Measurements from ENCODE around the gene ARHGEF3.

ARHGEF3 gene

DNA sequence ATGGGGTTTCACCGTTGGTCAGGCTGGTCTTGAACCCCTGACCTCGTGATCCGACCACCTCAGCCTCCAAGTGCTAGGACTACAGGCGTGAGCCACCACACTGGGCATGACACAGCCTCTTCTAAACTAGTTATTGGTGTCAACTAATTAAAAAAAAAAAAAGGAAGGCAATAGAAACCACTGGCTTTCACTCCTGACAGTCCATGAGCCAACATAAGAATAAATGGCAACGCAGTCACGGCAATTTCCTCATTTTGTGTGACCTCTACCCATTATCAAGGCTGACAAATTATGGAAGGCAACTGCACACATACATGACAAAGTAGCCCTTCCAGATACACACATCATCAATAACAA lies 5.9 kb downstream of the ARHGEF3 start:
- Histone ChIP-seq H2AFZ (ENCODE audit: low read length) (no peak overlapping the region), H3K4me2 (ENCODE audit: low read depth, low read length) (no peak overlapping the region), H4K20me1 (ENCODE audit: insufficient read depth, low read length) (no peaks in the 10 kb centered on the region), H3K9me2 (replicated peaks; ENCODE audit: insufficient read depth, low read length) (no peaks in the 10 kb centered on the region), H3K9ac (ENCODE audit: low read length) (no peak overlapping the region), H3K27me3 (replicated peaks; ENCODE audit: insufficient read depth, low read length) (no peaks in the 10 kb centered on the region), H3K79me2 (ENCODE audit: low read length) (peaks cover 15% of the 10 kb centered on the region; the same call in 1 of the 2 replicates), H3K27ac (ENCODE audit: low read length) (no peak overlapping the region), H3K36me3 (replicated peaks; ENCODE audit: insufficient read depth, low read length) (no peaks in the 10 kb centered on the region), H3K9me3 (replicated peaks; ENCODE audit: insufficient read depth, low read length) (no peaks in the 10 kb centered on the region), H3F3A (ENCODE audit: insufficient read depth, low read length) (peaks cover 14% of the 10 kb centered on the region), H3K4me3 (ENCODE audit: low read length) (no peak overlapping the region), H3K4me1 (ENCODE audit: low read length) (peaks cover 22% of the 10 kb centered on the region)
- no peak for TF ChIP-seq EZH2phosphoT487 (IDR thresholded peaks at IDR 0.05; ENCODE audit: low read length)
- TF ChIP-seq, protein P1, sequence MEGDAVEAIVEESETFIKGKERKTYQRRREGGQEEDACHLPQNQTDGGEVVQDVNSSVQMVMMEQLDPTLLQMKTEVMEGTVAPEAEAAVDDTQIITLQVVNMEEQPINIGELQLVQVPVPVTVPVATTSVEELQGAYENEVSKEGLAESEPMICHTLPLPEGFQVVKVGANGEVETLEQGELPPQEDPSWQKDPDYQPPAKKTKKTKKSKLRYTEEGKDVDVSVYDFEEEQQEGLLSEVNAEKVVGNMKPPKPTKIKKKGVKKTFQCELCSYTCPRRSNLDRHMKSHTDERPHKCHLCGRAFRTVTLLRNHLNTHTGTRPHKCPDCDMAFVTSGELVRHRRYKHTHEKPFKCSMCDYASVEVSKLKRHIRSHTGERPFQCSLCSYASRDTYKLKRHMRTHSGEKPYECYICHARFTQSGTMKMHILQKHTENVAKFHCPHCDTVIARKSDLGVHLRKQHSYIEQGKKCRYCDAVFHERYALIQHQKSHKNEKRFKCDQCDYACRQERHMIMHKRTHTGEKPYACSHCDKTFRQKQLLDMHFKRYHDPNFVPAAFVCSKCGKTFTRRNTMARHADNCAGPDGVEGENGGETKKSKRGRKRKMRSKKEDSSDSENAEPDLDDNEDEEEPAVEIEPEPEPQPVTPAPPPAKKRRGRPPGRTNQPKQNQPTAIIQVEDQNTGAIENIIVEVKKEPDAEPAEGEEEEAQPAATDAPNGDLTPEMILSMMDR (IDR thresholded peaks at IDR 0.05; ENCODE audit: low read length), result no peak
- no peak for DNase-seq

DNA sequence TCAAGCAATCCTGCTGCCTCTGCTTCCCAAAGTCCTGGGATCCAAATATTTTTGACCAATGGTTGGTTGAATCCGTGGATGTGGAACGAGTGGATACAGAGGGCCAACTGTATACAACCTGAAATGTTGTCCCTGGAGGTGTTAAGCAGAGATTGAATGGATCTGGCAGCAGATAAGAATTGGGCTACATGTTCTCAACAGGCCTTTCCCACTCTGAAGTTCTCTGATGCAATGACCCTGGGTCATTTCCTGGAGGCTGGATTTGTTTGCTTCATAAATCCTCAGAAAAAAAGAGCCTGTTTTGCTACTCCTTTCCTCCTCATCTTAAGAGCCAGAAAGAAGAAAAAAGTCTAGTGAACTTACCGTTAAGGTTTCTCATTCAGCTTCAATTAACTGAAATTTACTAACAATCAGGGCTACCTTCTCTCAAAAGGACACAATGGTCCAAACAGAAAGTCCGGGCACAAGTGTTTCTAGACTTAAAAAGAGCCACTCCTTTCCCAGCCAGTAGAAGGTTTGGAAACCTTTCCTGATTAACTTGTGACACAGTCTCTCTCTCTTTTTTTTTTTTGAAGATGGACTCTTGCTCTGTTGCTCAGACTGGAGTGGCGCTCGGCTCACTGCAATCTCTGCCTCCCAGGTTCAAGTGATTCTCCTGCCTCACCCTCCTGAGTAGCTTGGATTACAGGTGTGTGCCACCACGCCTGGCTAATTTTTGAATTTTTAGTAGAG lies 6.5 kb downstream of the ARHGEF3 start:
- Histone ChIP-seq H3K27me3 (replicated peaks; ENCODE audit: insufficient read depth, low read length) (no peaks in the 10 kb centered on the region), H3K4me1 (ENCODE audit: low read length) (peaks cover 16% of the 10 kb centered on the region)

GRCh38 chr3:56792193-56792592 lies 9.6 kb downstream of the ARHGEF3 start:
- Histone ChIP-seq H3F3A (ENCODE audit: insufficient read depth, low read length) (no peaks in the 10 kb centered on the region), H3K36me3 (replicated peaks; ENCODE audit: insufficient read depth, low read length) (no peaks in the 10 kb centered on the region), H3K9me3 (replicated peaks; ENCODE audit: insufficient read depth, low read length) (no peaks in the 10 kb centered on the region), H2AFZ (ENCODE audit: low read length) (no peak overlapping the region), H4K20me1 (ENCODE audit: insufficient read depth, low read length) (no peaks in the 10 kb centered on the region), H3K4me2 (ENCODE audit: low read depth, low read length) (no peak overlapping the region), H3K9ac (ENCODE audit: low read length) (no peak overlapping the region), H3K27me3 (replicated peaks; ENCODE audit: insufficient read depth, low read length) (no peaks in the 10 kb centered on the region), H3K4me1 (ENCODE audit: low read length) (no peaks in the 10 kb centered on the region), H3K4me3 (ENCODE audit: low read length) (no peak overlapping the region), H3K9me2 (replicated peaks; ENCODE audit: insufficient read depth, low read length) (no peaks in the 10 kb centered on the region), H3K27ac (ENCODE audit: low read length) (no peak overlapping the region), H3K79me2 (ENCODE audit: low read length) (peaks cover 6% of the 10 kb centered on the region; the same call in 1 of the 2 replicates)
- TF ChIP-seq EZH2phosphoT487 (IDR thresholded peaks at IDR 0.05; ENCODE audit: low read length), result no peak
- TF ChIP-seq, protein P1 (IDR thresholded peaks at IDR 0.05; ENCODE audit: low read length), result no peak
- TF ChIP-seq EZH2 (optimal IDR thresholded peaks at IDR 0.05; ENCODE audit: low read depth, low read length), result no peak
- DNase-seq, result no peak

More for the DNA sequence above, 6.5 kb downstream of the ARHGEF3 start:
- TF ChIP-seq, protein P1 (IDR thresholded peaks at IDR 0.05; ENCODE audit: low read length), result no peak
- TF ChIP-seq EZH2phosphoT487 (IDR thresholded peaks at IDR 0.05; ENCODE audit: low read length), result no peak
- no peak for TF ChIP-seq EZH2 (optimal IDR thresholded peaks at IDR 0.05; ENCODE audit: low read depth, low read length)
- no peak overlapping the region for H3K27ac ChIP-seq (ENCODE audit: low read length)
- peaks cover 8% of the 10 kb centered on the region for H3F3A ChIP-seq (ENCODE audit: insufficient read depth, low read length)
- DNase-seq, result no peak
- no peak overlapping the region for H3K4me2 ChIP-seq (ENCODE audit: low read depth, low read length)
- no peaks in the 10 kb centered on the region for H3K36me3 ChIP-seq (replicated peaks; ENCODE audit: insufficient read depth, low read length)
- no peaks in the 10 kb centered on the region for H3K9me2 ChIP-seq (replicated peaks; ENCODE audit: insufficient read depth, low read length)
- no peak overlapping the region for H2AFZ ChIP-seq (ENCODE audit: low read length)
- peaks cover 15% of the 10 kb centered on the region; the same call in 1 of the 2 replicates for H3K79me2 ChIP-seq (ENCODE audit: low read length)
- no peaks in the 10 kb centered on the region for H3K9me3 ChIP-seq (replicated peaks; ENCODE audit: insufficient read depth, low read length)
- no peaks in the 10 kb centered on the region for H4K20me1 ChIP-seq (ENCODE audit: insufficient read depth, low read length)
- no peak overlapping the region for H3K9ac ChIP-seq (ENCODE audit: low read length)
- H3K4me3 ChIP-seq (ENCODE audit: low read length), result no peak overlapping the region

Measured in MM.1S (cell line).